HG03571 (cell line): ENCODE results near the gene NEUROG1.

Experiments
- ATAC-seq: cut with Tn5 transposase; IDR thresholded peaks from one replicate; pipeline ENCODE4 v1.9.1; 2021; ENCODE audit not compliant: unreplicated experiment

Gene NEUROG1

DNA sequence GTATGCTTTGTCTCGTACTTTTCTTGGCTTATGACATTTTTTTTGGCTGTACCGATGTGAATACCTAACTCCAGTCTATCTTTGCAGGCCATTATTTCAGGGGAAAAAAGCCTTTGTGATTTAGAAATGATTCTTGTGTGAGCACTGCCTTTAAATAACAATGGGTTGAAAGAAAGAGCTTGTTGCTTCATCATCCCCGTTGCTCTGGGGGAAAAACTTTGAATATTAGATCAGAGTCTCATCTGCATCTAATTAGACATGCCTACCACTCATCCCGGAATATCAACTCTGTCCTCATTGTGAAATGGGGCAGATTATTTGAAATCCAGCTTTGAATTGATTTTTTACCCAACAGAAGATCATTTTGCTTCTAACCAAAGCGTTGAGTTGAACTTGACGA, 29.5 kb upstream of the NEUROG1 start:
- ATAC-seq = no peak

DNA sequence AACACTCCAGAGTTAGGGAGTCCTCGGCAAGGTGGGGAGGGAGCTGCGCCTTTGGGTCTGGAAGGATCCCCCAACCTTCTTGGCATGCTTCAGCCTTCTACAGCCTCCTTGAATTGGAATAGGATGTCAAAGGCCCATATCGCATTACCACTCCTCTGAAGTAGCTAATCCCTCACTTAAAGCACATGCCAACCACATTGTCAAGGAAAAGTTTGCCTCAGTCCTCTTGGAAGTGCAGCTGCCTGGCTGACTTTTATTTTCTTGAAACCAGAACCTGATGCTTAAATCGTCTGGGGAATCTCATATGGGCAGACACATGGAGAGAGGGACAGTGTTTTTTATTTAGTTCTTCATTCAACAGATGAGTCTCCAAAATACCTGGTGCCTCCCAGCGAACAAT, 28.6 kb upstream of the NEUROG1 start:
- ATAC-seq = no peak

DNA sequence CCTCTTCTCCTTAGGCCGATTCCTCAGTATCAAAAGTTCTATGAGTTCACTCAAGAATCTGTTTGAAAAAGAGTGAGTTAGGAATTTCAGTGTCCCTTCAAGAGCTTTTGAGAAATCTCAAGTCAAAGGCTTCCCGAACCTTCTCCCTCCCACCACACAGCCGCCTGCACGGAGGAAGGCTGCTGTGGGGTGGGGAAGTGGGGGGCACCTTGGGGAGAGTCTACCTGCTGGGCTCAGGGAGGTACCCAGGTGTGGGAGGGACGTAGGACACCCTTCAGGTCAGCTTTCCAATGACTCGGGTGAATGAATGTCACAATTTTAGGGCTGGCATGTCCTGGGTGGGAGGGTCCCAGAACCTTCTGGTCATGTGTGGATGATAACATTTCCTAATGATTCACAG, 25.5 kb upstream of the NEUROG1 start:
- ATAC-seq = no peak

DNA sequence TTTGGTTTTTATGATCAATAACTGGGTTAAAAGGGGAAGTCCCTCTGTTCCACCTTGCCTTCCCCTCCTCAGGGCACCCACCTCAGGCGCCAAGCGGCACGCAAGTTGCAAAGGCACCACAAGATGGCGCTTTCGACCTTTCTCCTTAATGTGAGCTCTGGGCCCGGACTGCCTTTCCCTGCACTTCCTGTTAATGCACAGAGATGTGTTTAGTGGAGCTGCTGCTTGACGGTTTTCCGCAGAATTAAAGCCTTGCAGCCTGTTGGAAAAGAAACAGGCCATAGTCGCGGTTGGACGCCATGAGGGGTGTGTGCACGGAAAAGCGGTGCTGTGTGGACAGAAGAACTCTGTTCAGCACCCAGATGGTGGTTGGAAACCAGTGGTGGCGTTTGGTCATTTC, 25.1 kb upstream of the NEUROG1 start:
- ATAC-seq = peak; percentile 83

DNA sequence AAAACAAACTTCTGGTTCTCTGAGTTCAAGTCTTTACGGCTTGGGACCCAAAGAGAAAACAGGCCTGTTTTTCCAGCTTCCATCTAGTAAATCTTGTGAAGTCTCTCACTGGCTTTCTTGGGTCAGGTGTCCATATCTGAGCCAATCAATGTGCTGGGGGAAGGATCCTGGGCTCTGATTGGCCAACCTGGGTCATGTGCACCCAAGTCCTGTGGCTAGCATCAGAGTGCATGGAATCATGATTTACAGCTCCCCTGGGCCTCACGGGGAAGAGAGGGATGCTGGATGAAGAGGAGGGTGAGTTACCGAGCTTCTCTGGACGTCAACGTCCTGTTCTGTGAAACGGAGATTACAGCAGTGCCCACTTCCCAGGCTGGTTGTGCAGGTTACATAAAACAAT, 23.6 kb upstream of the NEUROG1 start:
- ATAC-seq = no peak

DNA sequence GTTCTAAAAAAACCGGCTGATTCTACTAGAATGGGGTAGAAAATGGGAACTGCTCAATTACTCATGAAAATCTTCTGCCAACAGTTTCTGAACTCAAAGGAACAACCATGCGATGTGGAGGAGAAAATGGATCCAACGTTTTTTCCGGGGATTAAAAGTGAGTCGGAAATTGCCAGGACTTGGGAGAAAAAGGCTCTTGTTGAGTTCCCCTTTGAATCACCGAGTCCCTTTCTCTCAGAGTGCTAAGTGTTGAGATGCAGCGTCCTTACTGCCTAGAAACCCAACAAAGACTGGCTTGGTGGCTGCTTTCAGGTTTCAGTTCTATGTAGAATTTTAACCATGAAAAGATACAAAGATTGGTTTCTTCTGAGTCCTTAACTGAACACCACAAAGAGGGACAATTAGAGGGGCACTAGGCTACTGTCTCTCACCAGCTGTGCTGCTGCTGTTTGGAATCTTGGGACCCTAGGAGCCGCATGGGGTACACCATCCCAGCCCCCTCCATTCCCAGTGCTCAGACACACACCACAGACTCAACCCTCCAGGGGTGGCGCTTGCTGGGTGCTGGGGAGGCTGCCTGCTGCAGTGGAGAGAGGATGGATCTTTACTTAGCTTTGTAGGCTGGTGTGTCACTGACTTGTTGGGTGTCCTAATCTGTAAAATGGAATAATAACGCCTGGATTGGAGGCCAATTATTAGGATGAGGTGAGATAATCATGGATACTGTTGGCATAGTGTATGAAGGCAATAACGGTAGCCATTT, 21.5 kb upstream of the NEUROG1 start:
- ATAC-seq = no peak

DNA sequence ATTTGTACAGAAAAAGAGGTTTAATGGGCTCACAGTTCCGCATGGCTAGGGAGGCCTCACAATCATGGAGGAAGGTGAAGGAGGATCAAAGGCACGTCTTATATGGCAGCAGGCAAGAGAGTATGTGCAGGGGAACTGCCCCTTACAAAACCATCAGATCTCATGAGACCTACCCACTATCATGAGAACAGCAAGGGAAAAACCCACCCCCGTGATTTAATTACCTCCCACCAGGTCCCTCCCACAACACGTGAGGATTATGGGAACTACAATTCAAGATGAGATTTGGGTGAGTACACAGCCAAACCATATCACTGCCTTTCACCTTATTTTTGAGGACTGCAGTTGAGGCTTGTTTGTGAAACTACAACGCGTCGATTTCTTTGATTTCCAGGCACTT, 20.9 kb upstream of the NEUROG1 start:
- ATAC-seq = no peak

DNA sequence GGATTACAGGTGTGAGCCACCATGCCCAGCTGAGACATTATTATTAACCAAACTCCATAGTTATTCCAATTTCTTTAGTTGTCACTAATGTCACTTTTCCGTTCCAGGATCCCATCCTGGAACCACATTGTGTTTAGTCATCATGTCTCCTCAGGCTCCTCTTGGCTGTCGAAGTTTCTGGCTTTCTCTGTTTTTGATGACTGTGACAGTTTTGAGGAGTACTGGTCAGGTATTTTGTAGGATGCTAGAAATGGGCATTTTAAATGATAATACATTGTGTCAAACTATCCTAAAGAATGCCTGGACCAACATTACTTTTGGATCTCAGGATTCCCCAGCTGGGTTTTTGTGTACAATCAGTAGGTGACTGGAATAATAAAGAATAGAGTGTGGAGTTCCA, 19.8 kb upstream of the NEUROG1 start:
- no peak for ATAC-seq

DNA sequence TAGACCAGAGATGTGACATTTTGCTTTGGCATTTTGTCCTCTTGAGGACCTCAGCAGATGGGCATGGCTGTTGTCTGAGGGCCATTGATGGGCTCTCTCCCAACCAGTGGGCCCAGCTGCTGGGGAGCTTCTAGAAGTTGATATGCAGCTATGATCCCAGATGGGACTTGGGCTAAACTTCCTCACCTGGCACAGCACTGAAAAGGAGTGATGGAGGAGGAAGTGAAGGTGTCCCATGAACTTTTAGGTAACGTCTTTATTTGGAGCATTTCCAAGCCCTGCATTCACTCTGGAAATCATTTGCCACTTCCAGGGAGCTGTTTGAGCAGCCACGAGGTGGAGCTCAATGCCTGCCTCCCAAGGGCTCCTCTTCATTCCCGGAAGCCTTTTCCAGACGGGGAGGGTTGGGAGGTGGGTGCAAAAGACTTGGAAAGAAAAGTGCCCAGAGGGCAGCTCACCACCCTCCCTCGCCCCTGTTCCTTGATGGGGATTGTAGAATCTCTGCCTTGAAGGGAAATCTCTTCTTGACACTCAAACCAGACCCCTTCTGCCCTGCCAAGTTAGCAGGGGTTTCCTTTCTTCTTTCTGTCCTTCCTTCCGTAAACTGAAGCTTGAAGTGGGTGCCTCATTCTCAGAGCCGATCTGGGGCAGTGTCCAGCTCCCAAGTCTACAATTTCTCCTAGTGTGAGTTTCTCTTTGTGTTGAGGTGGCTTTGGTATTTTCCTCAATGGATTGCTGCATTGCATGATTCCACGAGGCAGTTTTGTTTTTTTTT, 18.1 kb upstream of the NEUROG1 start:
- no peak for ATAC-seq

DNA sequence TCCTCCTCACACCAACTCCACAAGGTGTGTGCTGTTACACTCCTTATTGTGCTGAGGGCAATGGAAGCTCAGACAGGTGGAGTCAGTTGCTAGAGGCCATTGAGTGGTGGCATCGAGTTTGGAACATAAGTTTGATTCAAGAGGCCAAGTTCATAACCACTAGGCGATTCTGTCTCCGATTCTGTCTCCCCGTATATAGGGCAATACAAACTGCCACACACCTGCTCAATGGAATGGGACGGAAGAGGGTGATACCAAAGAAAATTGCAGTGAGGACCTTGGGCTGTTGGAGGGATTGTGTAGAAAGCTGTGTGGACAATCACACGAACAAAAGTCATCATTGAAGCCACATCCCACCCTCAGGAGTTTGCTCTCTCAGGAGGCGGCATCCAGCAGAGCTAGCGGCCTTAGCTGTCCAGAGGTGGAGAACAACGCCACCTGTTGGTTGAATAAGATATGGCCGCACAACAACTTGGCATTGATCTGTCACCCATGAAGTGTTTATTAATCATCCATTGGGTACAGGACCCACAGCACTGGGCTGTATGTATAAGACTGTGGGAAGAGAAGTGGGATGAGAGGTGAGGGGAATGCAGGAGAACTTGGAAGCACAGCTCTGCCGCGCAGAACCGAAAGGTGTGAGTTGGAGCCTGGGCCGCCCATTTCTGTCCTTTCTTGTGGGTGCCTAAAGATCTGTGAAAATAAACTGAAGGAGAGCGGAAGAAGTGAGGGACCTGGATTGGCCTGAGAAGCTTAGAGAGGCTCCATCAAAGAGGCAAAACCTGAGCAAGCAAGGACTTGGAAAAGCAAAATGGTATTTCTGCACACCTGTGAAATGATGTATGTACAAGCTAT, 16.1 kb upstream of the NEUROG1 start:
- ATAC-seq = peak; percentile 71

DNA sequence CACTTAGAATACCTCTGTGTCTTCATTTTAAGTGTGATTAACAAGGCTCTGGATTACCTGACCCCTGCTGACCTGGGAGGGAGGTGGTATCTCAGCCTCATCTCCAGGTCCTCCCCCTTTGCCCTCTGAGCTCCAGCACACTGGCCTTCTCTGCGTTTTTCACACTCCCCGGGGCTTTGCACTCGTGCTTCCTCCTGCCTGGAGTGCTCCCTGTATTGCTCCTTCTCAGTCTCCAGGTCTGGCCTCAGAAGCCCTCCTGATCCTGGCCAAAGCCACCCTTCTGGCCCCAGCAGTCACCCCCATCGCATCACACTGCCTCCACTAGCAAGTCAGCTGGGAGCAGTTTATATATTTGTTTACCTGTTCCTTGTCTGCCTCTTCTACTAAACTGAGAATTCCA, 13.6 kb upstream of the NEUROG1 start:
- ATAC-seq = no peak

DNA sequence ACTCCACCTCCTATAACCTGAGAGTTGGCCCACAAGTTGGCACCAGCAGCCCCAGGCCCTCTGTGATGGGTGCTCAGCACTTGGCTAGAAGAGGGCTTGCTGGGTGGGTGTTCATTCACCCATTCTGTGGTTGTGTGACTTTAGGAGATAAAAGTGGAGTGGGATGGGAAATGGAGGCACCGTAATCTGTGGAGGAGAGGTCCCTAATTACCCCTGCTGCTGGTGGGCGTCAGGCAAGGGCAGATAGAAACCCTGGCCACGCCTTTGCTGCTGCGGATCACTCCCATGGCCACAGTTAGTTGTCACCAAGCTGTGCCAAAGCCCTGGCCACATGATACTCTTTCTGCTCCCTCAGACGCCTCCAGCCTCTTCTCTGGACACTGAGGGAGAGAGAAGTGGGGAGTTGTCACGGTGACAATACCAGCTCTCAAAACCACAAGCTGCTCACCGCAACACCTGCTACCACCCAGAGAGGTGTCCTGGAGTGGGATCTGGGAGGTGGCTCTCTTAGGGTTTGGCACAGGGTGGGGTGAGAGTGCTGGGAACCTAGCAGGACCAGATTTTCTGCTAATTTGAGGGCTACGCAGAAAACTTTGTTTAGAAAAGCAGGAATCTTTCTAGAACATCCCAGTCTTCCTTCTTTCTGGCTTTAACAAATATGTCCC, 12.0 kb upstream of the NEUROG1 start:
- no peak for ATAC-seq

DNA sequence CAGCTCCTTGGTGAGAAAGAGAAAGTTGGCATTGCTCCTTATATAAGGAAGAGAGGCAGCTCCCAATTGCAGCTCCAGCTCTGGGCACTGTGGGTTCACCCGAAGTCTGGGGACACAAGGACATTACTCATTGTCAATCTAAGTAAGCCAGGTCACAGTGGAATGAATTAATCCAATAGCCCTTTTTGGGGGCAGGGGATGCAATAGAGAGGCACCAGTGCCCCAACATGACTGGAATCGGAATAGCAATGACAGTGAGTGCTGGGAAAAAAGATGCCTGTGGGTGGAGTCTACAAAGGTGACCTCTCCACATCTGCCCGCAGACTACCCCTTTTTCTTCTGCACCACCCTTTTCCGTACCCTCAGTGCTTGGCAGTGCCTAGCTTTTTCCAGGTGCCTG, 11.1 kb upstream of the NEUROG1 start:
- no peak for ATAC-seq

DNA sequence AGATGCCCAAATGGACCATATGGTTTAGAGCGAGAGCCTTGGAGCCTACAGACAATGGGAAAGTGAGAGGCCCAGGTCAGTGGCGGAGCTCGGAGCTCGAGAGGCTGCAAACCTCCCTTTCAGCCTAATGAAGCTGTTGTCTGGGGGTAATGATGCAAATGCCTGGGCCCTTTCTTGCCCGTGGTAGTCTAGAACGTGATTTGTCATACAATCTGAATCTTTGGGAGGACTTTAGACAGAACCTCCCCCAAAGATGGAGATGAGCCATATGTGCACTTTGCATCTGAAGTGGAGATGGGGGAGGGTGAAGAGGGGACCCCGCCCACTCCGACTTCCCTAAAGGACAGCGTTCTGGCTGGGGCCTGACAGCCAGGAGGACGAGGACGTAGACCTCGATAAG, 10.3 kb upstream of the NEUROG1 start:
- no peak for ATAC-seq

DNA sequence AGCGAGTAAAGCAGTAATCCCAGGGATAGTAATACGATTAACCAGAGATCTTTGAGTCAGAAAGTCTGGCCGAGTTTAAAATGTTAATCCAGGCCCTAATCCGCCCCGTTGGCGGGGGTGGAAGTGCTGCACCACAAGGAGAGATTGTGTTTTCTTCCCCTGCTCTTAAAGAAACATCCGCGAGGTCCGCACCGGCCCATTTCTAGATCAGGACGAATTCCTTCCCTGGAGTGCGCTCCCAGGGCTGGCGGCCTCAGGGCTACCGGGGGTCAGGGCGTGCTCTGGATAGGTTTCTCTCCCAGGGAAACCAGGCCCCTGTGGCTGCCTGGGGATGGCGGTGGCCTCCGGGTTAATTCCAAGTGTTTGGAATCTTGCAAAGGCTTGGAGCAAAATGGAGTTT, 9.3 kb upstream of the NEUROG1 start:
- ATAC-seq = no peak

DNA sequence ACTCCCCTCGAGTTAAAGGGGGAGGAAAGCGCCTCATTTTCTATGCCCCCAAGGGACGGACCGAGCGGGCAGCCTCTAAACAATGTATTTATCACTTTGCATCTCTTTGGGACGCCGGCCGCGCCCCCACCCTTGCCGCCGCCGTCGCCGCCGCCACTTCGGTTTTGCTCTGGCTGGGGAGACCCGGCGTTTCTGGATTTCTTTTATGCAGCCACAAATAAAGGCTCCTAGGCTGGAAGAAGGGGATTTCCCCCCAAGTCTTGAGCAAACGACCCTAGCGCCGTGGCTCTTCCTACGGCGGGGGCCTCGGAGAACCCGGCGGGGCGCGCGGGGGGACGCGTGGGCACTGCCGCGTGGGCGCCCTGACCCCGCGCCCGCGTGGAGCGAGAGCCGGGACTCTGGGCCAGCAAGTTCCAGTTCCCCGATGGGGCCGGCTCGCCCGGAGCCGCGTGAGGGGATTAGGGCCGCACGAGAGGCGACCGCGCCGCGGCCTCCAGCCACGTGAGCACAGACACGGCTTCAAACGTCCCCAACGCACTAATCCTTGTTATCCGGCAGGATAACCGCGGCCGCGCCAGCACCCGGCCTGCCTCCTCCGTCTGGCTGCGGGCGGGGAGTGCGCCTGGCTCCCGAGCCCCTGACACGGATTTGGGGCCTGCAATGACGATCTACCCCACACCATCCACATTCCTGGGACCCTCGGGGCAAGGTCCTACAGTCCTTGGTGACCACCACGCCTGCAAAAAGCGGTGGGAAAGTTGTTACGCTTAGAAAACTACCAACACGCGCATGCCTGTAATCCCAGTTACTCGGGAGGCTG, 7.9 kb upstream of the NEUROG1 start:
- ATAC-seq = no peak

DNA sequence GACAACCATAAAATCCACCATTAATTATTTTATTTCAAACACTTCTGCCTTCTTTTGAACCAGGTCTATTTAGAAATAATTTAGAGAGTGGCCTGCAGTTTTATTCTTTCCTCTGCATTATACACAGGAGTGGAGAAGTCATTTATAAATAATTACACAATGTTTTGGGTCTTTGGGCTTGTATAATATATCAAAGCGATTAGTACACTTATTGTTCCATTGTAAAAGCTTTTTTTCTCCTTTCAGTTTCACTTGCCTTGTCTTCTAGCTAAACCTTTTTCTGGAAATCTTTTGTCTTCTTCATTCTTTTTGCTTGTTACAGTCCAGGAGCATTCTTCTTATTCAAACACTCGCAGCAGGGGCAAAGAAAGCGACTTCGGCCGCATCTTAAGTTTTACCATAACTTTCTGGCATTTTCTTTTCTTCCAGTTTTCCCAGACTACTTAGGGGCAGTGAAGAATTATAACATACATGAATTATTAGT, 7.3 kb upstream of the NEUROG1 start:
- no peak for ATAC-seq

DNA sequence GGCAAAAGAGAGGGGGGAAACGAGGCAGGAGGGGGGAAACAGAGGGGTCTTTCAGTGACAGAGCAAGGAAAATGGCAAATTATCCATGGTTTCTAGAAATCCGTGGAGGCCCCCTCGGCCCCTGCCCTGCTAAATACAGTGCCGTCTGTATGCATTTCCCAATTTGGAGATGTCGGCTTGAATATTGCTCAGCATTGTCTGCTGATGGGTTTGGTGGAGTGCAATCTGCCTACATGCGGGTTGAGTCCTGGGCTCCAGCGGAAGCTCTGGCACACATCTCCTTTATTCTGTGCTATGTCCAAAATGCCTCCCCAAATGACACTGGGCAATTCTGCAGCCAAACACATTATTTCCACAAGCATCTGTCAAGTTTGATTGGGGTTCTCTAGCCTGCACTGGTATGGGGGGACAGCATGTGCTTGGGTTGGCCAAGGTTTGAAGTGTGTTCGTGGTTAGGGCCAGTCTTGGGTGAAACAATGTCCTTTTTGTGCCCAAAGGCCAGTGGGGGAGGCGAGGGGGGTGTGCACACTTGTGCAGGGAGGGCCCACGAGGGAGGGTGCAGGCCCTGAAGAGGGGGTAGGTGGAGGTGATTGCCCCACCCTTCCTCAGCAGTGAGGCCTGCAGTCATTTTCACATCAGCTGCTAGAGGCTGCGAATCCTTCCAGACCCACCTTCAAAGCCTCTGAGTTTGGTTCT, 6.2 kb upstream of the NEUROG1 start:
- ATAC-seq = no peak

DNA sequence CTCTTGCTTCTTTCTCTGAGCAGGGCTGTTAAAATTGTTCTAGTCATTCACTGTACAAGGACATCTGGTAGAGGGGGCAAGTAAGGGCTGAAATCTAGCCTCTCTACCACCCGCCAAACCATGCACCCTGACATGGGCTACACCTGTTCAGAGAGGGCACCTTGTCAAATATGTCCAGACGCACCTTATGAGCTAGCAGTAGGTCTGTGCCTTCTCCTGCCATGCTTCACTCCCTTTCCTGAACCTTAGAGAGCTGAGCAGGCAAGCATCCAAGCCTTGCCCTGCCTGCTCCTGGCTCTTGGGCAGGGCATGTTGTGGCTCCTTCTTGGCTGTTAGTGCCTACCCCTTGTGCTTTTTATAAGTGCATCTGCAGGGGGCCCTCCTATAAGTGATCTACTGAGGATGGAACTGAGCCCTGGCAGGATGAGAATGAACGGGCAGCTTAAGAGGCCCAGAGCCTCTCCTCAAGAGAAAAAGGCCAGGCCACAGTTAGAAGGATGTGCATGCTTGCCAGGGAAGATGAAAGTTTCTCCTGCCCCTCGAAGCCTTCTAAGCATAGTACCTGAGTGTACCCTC, 3.8 kb upstream of the NEUROG1 start:
- no peak for ATAC-seq
